Measurements from ENCODE around the gene SYPL1.

The SYPL1 gene

DNA sequence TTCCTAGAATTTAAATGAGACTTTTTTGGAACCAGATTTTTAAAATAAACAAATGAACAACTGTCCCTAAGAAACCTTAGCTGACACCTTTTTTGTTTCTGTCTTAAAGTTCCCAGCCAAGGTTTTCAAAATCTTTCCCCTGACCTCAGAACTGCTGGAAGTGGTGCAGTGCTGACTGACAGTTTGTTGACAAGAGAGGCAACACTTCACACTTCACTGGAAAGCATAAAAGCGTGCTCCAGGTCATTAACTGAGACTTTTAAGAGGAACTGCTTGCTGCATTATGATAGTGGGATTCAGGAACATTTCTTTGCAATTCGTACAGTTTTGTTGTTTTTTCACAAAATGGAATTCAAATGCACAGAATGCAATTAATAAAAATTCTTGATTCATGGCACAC lies 36.2 kb downstream of the SYPL1 start:
- TF ChIP-seq, protein P1, sequence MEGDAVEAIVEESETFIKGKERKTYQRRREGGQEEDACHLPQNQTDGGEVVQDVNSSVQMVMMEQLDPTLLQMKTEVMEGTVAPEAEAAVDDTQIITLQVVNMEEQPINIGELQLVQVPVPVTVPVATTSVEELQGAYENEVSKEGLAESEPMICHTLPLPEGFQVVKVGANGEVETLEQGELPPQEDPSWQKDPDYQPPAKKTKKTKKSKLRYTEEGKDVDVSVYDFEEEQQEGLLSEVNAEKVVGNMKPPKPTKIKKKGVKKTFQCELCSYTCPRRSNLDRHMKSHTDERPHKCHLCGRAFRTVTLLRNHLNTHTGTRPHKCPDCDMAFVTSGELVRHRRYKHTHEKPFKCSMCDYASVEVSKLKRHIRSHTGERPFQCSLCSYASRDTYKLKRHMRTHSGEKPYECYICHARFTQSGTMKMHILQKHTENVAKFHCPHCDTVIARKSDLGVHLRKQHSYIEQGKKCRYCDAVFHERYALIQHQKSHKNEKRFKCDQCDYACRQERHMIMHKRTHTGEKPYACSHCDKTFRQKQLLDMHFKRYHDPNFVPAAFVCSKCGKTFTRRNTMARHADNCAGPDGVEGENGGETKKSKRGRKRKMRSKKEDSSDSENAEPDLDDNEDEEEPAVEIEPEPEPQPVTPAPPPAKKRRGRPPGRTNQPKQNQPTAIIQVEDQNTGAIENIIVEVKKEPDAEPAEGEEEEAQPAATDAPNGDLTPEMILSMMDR (IDR thresholded peaks at IDR 0.05; ENCODE audit: low read depth, low read length, missing control alignments): no peak
- DNase-seq (ENCODE audit: low read depth): no peak
- no peak overlapping the region for H3K4me3 ChIP-seq (ENCODE audit: low read depth, low read length)
- in situ Hi-C loops (cut with HindIII; ENCODE audit: low sequenced_read_pairs): no loop called here

DNA sequence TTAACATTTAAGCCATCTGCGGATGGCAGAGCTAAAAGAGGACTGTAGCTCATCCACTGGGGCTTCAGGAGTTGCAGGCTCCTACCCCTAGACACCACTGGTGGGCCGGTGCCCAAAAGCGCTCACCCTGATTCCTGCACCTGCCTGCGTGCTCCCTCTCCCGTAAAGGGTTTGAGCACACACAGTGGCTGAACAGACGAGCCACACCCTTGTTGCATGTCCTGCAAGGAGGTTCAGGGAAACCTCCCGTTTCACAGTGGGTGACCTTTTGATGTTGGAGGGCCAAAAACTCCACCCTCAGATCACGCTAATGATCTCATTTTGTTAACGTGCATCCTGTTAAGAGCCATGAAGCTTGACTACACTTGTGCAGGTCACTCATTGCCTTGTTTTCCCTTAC lies 37.9 kb downstream of the SYPL1 start:
- DNase-seq (ENCODE audit: low read depth): no peak
- no peak overlapping the region for H3K4me3 ChIP-seq (ENCODE audit: low read depth, low read length)
- in situ Hi-C loops (cut with HindIII; ENCODE audit: low sequenced_read_pairs): loop anchor here (25.0 kb wide), 1 partner anchor 413 kb away; no protein-coding TSS in a partner anchor
- TF ChIP-seq, protein P1 (IDR thresholded peaks at IDR 0.05; ENCODE audit: low read depth, low read length, missing control alignments): no peak

DNA sequence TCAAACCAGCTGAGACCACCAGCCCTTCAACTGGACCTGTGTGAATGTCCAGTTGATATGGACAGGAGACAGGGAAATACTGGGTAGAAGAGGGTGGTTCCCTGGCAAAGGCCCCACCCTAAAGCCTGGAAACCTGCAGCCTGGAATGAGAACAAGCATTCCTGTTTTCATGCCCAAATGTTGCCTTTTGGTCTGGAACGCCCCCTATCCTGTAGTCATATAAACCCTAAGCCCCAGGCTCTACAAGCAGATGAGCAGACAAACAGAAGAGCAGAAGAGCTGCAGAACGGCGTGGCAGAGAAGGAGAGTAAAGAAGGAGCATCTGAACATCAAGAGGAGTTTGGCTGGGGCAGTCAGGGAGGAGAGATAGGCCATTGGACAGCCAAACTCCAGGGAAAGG lies 38.4 kb downstream of the SYPL1 start:
- DNase-seq (ENCODE audit: low read depth): no peak
- in situ Hi-C loops (cut with HindIII; ENCODE audit: low sequenced_read_pairs): loop anchor here (25.0 kb wide), 1 partner anchor 414 kb away; no protein-coding TSS in a partner anchor
- TF ChIP-seq, protein P1 (IDR thresholded peaks at IDR 0.05; ENCODE audit: low read depth, low read length, missing control alignments): no peak
- H3K4me3 ChIP-seq (ENCODE audit: low read depth, low read length): no peak overlapping the region

DNA sequence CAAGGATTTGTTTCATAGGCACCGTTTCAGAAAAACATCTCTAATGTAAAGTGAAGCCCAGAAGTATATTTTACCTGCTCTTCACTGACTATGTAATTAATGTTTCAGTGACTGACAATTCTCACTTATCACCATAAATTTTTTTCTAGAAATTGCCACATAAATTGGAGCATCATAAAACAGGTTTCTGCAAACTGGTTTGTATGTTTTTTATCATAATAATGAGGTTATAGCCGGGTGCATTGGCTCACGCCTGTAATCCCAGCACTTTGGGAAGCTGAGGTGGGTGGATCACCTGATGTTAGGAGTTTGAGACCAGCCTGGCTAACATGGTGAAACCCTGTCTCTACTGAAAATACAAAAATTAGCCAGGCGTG lies 39.4 kb downstream of the SYPL1 start:
- no peak for DNase-seq (ENCODE audit: low read depth)
- TF ChIP-seq, protein P1 (IDR thresholded peaks at IDR 0.05; ENCODE audit: low read depth, low read length, missing control alignments): no peak
- in situ Hi-C loops (cut with HindIII; ENCODE audit: low sequenced_read_pairs): loop anchor here (25.0 kb wide), 1 partner anchor 415 kb away; no protein-coding TSS in a partner anchor
- no peak overlapping the region for H3K4me3 ChIP-seq (ENCODE audit: low read depth, low read length)

DNA sequence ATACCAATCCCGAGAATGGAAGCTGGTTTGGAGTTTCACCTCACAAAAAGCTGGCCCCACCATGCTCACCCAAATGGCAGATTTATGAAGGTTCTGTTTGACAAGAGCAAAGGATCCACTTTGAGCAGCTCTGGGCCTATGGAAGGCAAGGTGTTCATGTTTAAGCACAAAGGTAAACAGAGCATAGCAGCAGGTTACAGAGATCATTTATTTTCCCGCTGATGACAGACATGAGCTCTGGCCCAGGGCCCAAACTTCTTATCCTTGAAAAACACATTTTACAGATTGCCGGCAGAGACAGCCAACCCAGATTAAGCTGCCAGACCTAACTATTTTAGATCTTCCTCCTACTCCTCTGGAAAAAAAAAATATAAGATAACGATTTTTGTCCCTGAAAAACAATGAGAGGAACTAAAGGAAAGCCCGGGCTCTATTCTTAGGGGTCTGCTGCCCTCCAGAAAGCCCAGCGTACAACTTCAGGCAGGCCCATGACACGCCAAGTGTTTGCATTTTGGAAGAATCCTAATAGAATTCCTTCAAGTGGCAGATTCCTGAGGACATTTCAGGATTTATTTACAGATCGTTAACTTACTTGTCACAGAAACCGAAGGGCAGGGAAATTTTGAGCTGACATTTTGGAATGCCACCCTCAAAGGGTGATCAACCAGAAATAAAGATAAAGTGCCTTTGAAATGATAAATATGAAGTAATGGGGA lies 40.0 kb downstream of the SYPL1 start:
- in situ Hi-C loops (cut with HindIII; ENCODE audit: low sequenced_read_pairs): loop anchor here (25.0 kb wide), 1 partner anchor 415 kb away; no protein-coding TSS in a partner anchor
- DNase-seq (ENCODE audit: low read depth): no peak
- TF ChIP-seq, protein P1 (IDR thresholded peaks at IDR 0.05; ENCODE audit: low read depth, low read length, missing control alignments): no peak
- H3K4me3 ChIP-seq (ENCODE audit: low read depth, low read length): no peak overlapping the region

DNA sequence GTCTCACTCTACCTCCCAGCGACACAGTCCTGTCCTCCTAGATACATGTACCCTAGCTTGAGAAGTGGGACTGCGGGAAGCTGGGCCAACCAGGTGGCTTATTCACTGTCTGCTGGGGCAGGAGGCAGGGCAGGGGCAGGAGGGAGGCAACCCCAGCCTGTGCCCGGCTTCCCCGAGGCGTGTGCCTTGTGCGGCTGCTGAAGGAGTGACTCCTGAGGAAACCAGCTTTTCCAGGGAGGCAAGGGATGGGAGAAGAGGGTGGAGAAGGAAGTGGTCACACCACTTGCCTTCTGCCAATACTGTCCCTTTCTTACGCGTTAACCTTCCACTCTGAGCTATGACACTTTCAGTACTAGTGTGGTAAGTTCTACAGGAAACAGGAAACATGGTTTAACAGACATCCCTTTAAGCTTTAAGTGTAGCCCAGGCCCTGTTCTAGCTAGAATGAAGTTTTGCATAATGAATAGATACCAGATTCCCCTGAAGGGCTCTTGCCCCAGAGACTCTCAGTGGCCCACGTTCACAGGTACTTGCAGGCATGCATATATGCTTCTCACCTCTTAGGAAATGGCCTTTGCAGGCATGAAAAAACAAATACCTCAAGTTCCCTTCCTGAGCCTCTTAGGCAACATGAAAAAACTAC lies 40.6 kb downstream of the SYPL1 start:
- H3K4me3 ChIP-seq (ENCODE audit: low read depth, low read length): no peak overlapping the region
- in situ Hi-C loops (cut with HindIII; ENCODE audit: low sequenced_read_pairs): loop anchor here (25.0 kb wide), 1 partner anchor 416 kb away; no protein-coding TSS in a partner anchor
- no peak for DNase-seq (ENCODE audit: low read depth)
- TF ChIP-seq, protein P1 (IDR thresholded peaks at IDR 0.05; ENCODE audit: low read depth, low read length, missing control alignments): no peak

Data from astrocyte of the cerebellum (primary cell).